ENCODE measurements around the gene NR5A2. TPM values are rescaled to one million over a fixed set of nuclear protein-coding genes. Genes with fewer than 3 reads are reported as not detected.

The NR5A2 gene
- total RNA-seq, 2 donors from 2014 or later: 0.62 to 1.7 TPM

DNA sequence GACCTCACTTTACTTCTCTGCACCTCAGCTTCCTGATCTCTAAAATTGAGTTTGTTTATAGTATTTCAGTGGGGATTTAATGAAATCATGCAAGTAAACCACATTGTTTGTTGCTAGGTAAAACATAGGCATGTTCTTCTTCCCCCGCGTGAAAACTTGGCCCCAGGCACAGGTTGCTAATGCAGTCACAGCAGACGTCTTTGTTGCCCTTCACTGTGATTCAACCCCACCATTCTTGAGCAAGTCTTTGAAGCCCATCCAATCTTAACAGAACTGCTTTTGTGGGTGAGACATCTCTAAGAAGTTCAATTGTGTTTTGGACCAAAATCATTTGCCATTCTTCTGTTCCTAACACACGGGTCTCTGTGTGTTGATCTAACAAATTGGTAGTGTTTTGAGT, 196.8 kb downstream of the NR5A2 start:
- TF ChIP-seq, protein P1, sequence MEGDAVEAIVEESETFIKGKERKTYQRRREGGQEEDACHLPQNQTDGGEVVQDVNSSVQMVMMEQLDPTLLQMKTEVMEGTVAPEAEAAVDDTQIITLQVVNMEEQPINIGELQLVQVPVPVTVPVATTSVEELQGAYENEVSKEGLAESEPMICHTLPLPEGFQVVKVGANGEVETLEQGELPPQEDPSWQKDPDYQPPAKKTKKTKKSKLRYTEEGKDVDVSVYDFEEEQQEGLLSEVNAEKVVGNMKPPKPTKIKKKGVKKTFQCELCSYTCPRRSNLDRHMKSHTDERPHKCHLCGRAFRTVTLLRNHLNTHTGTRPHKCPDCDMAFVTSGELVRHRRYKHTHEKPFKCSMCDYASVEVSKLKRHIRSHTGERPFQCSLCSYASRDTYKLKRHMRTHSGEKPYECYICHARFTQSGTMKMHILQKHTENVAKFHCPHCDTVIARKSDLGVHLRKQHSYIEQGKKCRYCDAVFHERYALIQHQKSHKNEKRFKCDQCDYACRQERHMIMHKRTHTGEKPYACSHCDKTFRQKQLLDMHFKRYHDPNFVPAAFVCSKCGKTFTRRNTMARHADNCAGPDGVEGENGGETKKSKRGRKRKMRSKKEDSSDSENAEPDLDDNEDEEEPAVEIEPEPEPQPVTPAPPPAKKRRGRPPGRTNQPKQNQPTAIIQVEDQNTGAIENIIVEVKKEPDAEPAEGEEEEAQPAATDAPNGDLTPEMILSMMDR (conservative IDR thresholded peaks at IDR 0.05): no peak
- no peaks in the 10 kb centered on the region for H3K4me1 ChIP-seq (ENCODE audit: control insufficient read depth, insufficient read depth, low read length)
- Mint-ChIP-seq H3K27me3 (ENCODE audit: insufficient read depth) (no peaks in the 10 kb centered on the region), H3K4me3 (no peak overlapping the region), H3K4me1 (peaks cover 25% of the 10 kb centered on the region), H3K27ac (no peak overlapping the region), H3K36me3 (ENCODE audit: low read depth) (no peaks in the 10 kb centered on the region), H3K9me3 (no peaks in the 10 kb centered on the region)
- H3K9me3 ChIP-seq (ENCODE audit: control insufficient read depth, low read length): no peaks in the 10 kb centered on the region
- H3K36me3 ChIP-seq (ENCODE audit: control insufficient read depth, insufficient read depth, low read length): no peaks in the 10 kb centered on the region
- WGBS, 2 experiments (ENCODE audit: insufficient coverage in 1 of 2, insufficient read length in 1 of 2): 79 to 81% methylated on average over 2 to 4 of the region's 4 CpGs
- H3K4me3 ChIP-seq (ENCODE audit: low read length): no peak overlapping the region
- H3K27ac ChIP-seq (ENCODE audit: low read depth, low read length): no peak overlapping the region
- H3K9ac ChIP-seq (ENCODE audit: extremely low read depth, low read length, poor library complexity, severe bottlenecking): no peak overlapping the region
- H3K27me3 ChIP-seq (ENCODE audit: control insufficient read depth, insufficient read depth, low read length, poor library complexity, severe bottlenecking): no peaks in the 10 kb centered on the region
- no peak for DNase-seq

DNA sequence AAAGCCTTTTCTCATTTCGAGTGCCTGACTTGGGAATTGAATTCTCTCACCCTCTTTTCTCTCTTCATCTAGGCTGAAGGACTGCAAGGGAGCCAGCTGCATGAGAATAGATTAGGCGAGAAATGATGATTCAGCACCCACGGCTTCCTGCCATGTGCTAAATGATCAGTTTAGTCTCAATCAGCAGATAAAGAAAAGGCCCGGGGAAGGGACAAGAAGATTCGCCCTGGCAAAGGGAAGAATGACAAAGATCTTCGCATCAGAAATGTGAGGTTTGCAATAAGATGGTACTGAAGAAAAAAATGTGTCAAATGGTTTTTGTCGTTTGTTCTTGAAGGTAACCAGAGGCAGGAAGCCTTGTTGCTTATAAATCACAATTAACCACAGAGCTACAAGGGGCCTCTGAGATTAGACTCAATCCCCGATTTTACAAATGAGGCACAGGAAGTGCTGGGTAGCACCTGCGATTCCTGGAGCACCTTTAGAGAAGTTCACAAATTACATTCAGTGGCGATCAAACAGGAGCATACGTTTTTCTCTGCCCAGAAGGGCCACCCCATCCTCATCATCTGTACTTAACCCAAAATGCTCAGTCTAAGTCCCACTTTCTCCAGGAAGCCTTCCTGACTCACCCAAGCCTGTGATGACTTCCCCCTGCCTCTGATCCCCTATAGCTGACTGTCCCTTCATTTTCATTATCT, 198.9 kb downstream of the NR5A2 start:
- Mint-ChIP-seq H3K4me3 (no peak overlapping the region), H3K27ac (no peak overlapping the region), H3K9me3 (no peaks in the 10 kb centered on the region), H3K36me3 (ENCODE audit: low read depth) (no peaks in the 10 kb centered on the region), H3K27me3 (ENCODE audit: insufficient read depth) (no peaks in the 10 kb centered on the region), H3K4me1 (peaks cover 25% of the 10 kb centered on the region)
- peak; percentile 88 for DNase-seq
- no peak overlapping the region for H3K4me3 ChIP-seq (ENCODE audit: low read length)
- H3K27me3 ChIP-seq (ENCODE audit: control insufficient read depth, insufficient read depth, low read length, poor library complexity, severe bottlenecking): no peaks in the 10 kb centered on the region
- TF ChIP-seq, protein P1 (conservative IDR thresholded peaks at IDR 0.05): no peak
- no peak overlapping the region for H3K9ac ChIP-seq (ENCODE audit: extremely low read depth, low read length, poor library complexity, severe bottlenecking)
- H3K4me1 ChIP-seq (ENCODE audit: control insufficient read depth, insufficient read depth, low read length): no peaks in the 10 kb centered on the region
- H3K27ac ChIP-seq (ENCODE audit: low read depth, low read length): peak overlapping the region; percentile 2
- no peaks in the 10 kb centered on the region for H3K36me3 ChIP-seq (ENCODE audit: control insufficient read depth, insufficient read depth, low read length)
- no peaks in the 10 kb centered on the region for H3K9me3 ChIP-seq (ENCODE audit: control insufficient read depth, low read length)
- 18 to 23% methylated on average over 10 to 11 of the region's 11 CpGs for WGBS, 2 experiments (ENCODE audit: insufficient coverage in 1 of 2, insufficient read length in 1 of 2)

DNA sequence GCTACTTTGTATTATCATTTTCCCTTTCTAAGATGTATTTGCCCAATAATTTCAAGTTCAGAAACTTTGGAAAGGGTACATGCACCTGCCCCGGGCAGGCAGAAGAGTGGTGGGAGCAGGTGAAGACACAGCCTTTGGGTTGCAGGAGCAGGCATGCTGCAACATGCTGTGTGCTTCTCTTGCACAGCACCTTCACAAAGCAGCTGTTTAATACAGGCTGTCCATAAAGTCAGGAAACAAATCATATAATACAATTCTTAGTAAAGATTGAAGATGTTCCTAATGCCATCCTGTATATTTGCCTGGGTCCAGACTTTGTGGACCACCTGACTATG, 199.4 kb downstream of the NR5A2 start:
- Mint-ChIP-seq H3K9me3 (no peaks in the 10 kb centered on the region), H3K27me3 (ENCODE audit: insufficient read depth) (no peaks in the 10 kb centered on the region), H3K27ac (no peak overlapping the region), H3K4me3 (no peak overlapping the region), H3K36me3 (ENCODE audit: low read depth) (no peaks in the 10 kb centered on the region), H3K4me1 (peaks cover 25% of the 10 kb centered on the region)
- no peaks in the 10 kb centered on the region for H3K9me3 ChIP-seq (ENCODE audit: control insufficient read depth, low read length)
- no peak overlapping the region for H3K4me3 ChIP-seq (ENCODE audit: low read length)
- H3K36me3 ChIP-seq (ENCODE audit: control insufficient read depth, insufficient read depth, low read length): no peaks in the 10 kb centered on the region
- H3K9ac ChIP-seq (ENCODE audit: extremely low read depth, low read length, poor library complexity, severe bottlenecking): no peak overlapping the region
- DNase-seq: peak; percentile 60
- no peaks in the 10 kb centered on the region for H3K4me1 ChIP-seq (ENCODE audit: control insufficient read depth, insufficient read depth, low read length)
- H3K27me3 ChIP-seq (ENCODE audit: control insufficient read depth, insufficient read depth, low read length, poor library complexity, severe bottlenecking): no peaks in the 10 kb centered on the region
- WGBS, 2 experiments (ENCODE audit: insufficient coverage in 1 of 2, insufficient read length in 1 of 2): 91% methylated on average over 1 of the region's 1 CpG; no CpG with 5 or more reads in 1 of the 2 experiments
- TF ChIP-seq, protein P1 (conservative IDR thresholded peaks at IDR 0.05): no peak
- H3K27ac ChIP-seq (ENCODE audit: low read depth, low read length): no peak overlapping the region
